Effector memory CD4-positive, alpha-beta T cell (primary cell): ENCODE results near the gene BMP8A.
"Not testable (repeated sequence)": the region's sequence is repeated elsewhere in the genome, so short reads cannot be mapped to it uniquely, and the experiment has no call there.

Source experiments
- DNase-seq, 3 donors: peaks; one replicate each; pipeline ENCODE4 v3.0.0-alpha.2; 2020
- H3K27ac ChIP-seq: 2 replicates; pipeline ENCODE4 v1.7.0; 2013; ENCODE audit warnings: mild to moderate bottlenecking, low read length, moderate library complexity; ENCODE audit not compliant: insufficient read depth, poor library complexity, severe bottlenecking
- H3K27me3 ChIP-seq: replicated peaks from 2 replicates; pipeline ENCODE4 v1.7.0; 2013; ENCODE audit warnings: mild to moderate bottlenecking, low read length; ENCODE audit not compliant: insufficient read depth, control insufficient read depth, poor library complexity, severe bottlenecking
- H3K36me3 ChIP-seq: 2 replicates; pipeline ENCODE4 v1.7.0; 2013; ENCODE audit warnings: mild to moderate bottlenecking, low read length, moderate library complexity; ENCODE audit not compliant: control insufficient read depth, insufficient read depth
- H3K4me1 ChIP-seq: 2 replicates; pipeline ENCODE4 v1.7.0; 2013; ENCODE audit warnings: low read length, mild to moderate bottlenecking; ENCODE audit not compliant: control insufficient read depth, insufficient read depth, poor library complexity, severe bottlenecking
- H3K4me3 ChIP-seq: 2 replicates; pipeline ENCODE4 v1.7.0; 2013; ENCODE audit warnings: low read length, low read depth, mild to moderate bottlenecking; ENCODE audit not compliant: insufficient read depth, poor library complexity, severe bottlenecking
- H3K9me3 ChIP-seq: 2 replicates; pipeline ENCODE4 v1.7.0; 2013; ENCODE audit warnings: mild to moderate bottlenecking, low read length, moderate library complexity; ENCODE audit not compliant: control insufficient read depth
- total RNA-seq, 3 donors: gene quantifications; one replicate each; lab custom pipeline; 2026; lab: John Stamatoyannopoulos, UW

Gene BMP8A, protein sequence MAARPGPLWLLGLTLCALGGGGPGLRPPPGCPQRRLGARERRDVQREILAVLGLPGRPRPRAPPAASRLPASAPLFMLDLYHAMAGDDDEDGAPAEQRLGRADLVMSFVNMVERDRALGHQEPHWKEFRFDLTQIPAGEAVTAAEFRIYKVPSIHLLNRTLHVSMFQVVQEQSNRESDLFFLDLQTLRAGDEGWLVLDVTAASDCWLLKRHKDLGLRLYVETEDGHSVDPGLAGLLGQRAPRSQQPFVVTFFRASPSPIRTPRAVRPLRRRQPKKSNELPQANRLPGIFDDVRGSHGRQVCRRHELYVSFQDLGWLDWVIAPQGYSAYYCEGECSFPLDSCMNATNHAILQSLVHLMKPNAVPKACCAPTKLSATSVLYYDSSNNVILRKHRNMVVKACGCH
- total RNA-seq: 0 to 0.58 (median 0.35) reads per million in 3 donors

DNA sequence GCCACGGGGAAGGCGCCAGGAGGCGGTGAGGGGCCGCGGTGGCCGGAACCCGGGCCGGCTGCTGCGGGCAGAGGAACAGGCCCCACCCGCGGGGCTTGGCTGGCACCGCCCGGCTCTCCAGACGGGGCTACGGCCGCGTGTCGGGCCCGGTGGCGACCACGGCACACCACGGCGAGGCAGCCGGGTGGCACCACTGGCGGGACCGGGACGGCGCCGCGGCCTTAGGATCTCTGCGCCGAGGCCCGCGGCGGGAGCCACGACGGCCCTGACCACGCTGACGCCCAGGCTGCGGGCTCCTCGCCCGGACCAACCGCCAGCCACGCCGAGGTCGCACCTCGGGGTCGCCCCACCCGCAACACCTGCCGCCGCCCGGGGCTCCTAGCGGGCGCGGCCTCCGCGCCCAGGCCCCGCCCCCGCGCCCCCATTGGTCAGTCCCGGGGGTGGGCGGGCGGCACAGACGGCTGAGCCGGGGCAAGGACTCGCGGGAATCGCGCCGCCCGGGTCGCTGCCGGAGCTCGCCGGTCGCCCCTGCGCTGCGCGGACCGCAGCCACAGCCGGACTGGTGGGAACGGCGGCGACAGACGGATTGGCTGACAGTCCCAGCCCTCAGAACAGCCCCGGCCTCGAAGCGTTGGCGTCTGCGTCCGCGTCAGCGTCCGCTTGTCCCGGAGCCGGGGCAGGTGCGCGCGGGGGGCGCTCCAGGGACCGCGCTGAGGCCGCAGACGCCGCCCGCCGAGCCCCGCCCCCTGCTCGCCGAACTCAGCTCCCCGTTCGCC lies at the start of gene BMP8A:
TSS of gene BMP8A (plus strand) at position 491 of the 776 bp plus-strand sequence. CDS start 356 bp downstream, outside the sequence.
- peak; percentile 63 to 69 (median 67) for DNase-seq
- no peak within 1 kb of the TSS for H3K27ac ChIP-seq
- peaks cover 9% of the 10 kb centered on the region for H3K36me3 ChIP-seq
- H3K4me1 ChIP-seq: peaks cover 10% of the 10 kb centered on the region
- peak within 1 kb of the TSS; percentile 62 for H3K4me3 ChIP-seq
- H3K27me3 ChIP-seq: no peaks in the 10 kb centered on the region
- H3K9me3 ChIP-seq: no peaks in the 10 kb centered on the region

DNA sequence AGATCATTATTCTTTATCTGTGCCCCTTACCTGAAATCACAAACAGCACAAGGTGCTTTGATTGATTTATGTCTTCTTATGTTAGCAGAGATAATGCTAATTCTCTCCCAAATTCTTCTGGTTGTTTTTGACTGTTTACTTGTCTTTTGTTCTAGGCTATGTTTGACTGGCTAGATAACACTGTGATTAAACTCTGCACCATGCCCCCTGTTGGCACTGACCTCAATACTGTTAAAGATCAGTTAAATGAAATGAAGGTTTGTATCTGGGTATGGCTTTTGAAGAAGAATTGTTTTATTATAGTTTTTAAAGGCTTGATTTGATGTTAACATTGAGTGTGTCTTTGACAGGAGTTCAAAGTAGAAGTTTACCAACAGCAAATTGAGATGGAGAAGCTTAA lies 49.6 kb upstream of the BMP8A start:
- no peak overlapping the region for H3K4me3 ChIP-seq
- no peaks in the 10 kb centered on the region for H3K27me3 ChIP-seq
- peaks cover 89% of the 10 kb centered on the region for H3K36me3 ChIP-seq
- H3K27ac ChIP-seq: no peak overlapping the region
- H3K9me3 ChIP-seq: no peaks in the 10 kb centered on the region
- no peak for DNase-seq
- no peaks in the 10 kb centered on the region for H3K4me1 ChIP-seq

DNA sequence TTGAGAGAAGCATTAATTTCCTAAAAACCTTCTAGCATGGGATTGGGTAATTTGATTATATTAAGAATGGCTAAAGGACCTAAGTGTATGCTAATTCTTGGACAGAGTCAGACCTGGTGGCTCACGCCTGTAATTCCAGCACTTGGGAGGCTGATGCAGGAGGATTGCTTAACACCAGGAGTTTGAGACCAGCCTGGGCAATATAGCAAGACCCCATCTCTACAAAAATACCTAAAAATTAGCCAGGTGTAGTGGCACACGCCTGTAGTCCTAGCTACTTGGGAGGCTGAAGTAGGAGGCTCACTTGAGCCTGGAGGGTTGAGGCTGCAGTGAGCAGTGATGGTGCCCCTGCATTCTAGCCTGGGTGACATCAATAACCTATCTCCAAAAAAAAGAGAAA lies 45.9 kb upstream of the BMP8A start:
- H3K27me3 ChIP-seq: no peaks in the 10 kb centered on the region
- H3K4me3 ChIP-seq: no peak overlapping the region
- H3K4me1 ChIP-seq: no peaks in the 10 kb centered on the region
- no peak for DNase-seq
- peaks cover 81% of the 10 kb centered on the region for H3K36me3 ChIP-seq
- no peak overlapping the region for H3K27ac ChIP-seq
- H3K9me3 ChIP-seq: no peaks in the 10 kb centered on the region

DNA sequence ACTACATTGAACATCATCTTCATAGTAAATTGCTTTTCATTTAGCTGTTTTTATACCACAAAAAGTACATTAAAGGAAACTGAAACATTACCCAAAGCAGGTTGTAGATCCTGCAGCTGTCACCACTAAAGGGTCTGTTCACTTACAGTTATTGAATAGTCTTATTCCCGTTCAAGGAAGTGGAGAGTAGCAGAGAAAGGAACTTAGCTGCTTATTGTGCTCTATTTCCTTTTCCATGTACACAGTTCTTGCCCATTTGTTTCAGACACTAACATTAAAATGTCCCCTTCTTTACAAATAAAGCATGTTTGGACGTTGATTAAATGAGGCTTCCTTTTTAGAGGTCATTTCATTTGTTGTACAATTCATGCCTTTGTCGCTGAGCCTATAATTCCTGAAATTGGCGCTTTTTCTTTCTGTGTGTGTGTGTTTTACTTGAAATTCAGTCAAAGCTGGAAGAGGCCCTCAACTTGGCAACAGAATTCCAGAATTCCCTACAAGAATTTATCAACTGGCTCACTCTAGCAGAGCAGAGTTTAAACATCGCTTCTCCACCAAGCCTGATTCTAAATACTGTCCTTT lies 44.4 kb upstream of the BMP8A start:
- Histone ChIP-seq H3K27me3 (no peaks in the 10 kb centered on the region), H3K36me3 (peaks cover 80% of the 10 kb centered on the region), H3K27ac (no peak overlapping the region), H3K4me3 (no peak overlapping the region), H3K9me3 (no peaks in the 10 kb centered on the region), H3K4me1 (no peaks in the 10 kb centered on the region)
- DNase-seq: no peak

DNA sequence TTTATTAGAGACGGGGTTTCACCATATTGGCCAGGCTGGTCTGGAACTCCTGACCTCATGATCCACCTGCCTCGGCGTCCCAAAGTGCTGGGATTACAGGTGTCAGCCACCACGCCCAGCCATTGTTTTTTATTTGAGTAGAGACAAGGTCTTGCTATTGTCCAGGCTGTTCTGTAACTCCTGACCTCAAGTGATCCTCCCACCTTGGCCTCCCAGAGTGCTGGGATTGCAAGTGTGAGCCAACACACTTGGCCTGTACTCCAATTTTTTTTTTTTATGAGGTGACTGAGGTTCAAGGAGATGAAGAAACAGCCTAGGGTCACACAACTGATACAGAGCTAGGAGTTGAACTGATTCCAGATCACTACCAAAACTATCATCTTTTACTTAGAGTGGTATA lies 41.4 kb upstream of the BMP8A start:
- H3K9me3 ChIP-seq, H3K27ac ChIP-seq, H3K4me1 ChIP-seq, H3K4me3 ChIP-seq, H3K27me3 ChIP-seq, DNase-seq: not testable (repeated sequence)
- peaks cover 83% of the 10 kb centered on the region for H3K36me3 ChIP-seq

DNA sequence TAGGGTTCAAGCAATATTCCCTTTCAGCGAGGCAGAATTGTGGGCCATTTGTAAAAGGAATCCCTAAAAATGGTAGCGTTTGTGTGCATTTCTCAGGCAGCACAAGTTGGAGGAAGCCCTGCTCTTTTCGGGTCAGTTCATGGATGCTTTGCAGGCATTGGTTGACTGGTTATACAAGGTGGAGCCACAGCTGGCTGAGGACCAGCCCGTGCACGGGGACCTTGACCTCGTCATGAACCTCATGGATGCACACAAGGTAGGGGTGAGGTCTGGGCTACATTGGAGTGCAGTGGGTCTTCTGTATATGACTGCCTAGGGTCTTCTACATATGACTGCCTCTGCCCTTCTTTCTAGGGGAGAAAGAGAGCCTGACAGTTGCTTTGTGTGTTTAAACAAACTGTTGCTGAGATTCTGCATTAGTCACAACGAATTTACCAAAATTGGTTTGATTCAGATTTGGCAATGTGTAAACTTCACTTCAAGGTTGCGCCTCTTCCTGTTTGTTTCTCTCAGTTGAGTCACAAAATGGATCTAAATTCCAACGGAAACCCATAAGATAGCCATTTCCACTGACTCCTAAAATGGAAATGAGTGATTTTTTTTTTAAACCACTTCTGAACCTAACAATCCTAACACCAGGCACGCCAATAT lies 40.4 kb upstream of the BMP8A start:
- no peak for DNase-seq
- Histone ChIP-seq H3K4me3 (no peak overlapping the region), H3K27me3 (no peaks in the 10 kb centered on the region), H3K27ac (no peak overlapping the region), H3K9me3 (no peaks in the 10 kb centered on the region), H3K36me3 (peaks cover 84% of the 10 kb centered on the region), H3K4me1 (no peaks in the 10 kb centered on the region)

DNA sequence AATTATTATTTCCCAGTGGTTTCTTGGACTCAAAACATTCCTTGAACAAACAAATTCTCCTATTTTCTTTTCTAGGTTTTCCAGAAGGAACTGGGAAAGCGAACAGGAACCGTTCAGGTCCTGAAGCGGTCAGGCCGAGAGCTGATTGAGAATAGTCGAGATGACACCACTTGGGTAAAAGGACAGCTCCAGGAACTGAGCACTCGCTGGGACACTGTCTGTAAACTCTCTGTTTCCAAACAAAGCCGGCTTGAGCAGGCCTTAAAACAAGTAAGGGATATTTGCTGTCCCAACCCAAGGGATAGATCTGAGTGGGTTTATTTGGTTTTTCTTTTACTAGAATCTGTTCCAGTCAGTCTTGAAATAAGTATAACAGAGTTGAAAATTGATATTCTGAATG lies 39.4 kb upstream of the BMP8A start:
- no peak for DNase-seq
- Histone ChIP-seq H3K9me3 (no peaks in the 10 kb centered on the region), H3K27ac (no peak overlapping the region), H3K27me3 (no peaks in the 10 kb centered on the region), H3K4me3 (no peak overlapping the region), H3K36me3 (peaks cover 87% of the 10 kb centered on the region), H3K4me1 (no peaks in the 10 kb centered on the region)

DNA sequence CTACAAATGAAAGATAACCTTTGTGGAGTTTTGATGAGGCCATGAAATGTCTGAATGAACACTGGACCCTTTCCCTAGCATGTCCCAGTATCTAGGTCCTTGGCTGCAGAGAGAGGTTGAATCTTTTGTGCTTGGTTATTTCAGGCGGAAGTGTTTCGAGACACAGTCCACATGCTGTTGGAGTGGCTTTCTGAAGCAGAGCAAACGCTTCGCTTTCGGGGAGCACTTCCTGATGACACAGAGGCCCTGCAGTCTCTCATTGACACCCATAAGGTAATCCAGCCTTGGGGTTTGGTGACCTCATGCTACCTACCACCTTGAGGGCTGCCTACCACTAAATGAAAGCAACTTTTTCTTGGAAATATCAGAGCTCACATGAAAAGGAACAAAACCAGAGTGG lies 38.9 kb upstream of the BMP8A start:
- Histone ChIP-seq H3K27me3 (no peaks in the 10 kb centered on the region), H3K27ac (no peak overlapping the region), H3K4me1 (no peaks in the 10 kb centered on the region), H3K4me3 (no peak overlapping the region), H3K9me3 (no peaks in the 10 kb centered on the region), H3K36me3 (peaks cover 87% of the 10 kb centered on the region)
- DNase-seq: no peak

DNA sequence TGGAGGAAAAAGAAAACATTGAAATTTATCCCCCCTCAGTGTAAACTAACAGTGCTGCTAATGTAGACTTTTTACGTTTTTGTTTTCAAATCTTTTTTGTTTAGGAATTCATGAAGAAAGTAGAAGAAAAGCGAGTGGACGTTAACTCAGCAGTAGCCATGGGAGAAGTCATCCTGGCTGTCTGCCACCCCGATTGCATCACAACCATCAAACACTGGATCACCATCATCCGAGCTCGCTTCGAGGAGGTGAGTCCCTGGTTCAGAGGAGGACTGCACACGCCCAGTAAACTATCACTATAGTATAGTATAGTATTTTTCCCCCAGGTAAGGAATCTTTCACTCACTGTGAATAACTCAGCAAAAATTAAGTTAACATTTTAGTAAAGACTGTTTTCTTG lies 37.8 kb upstream of the BMP8A start:
- no peaks in the 10 kb centered on the region for H3K9me3 ChIP-seq
- peaks cover 87% of the 10 kb centered on the region for H3K36me3 ChIP-seq
- H3K4me1 ChIP-seq: no peaks in the 10 kb centered on the region
- DNase-seq: no peak
- no peak overlapping the region for H3K27ac ChIP-seq
- no peaks in the 10 kb centered on the region for H3K27me3 ChIP-seq
- no peak overlapping the region for H3K4me3 ChIP-seq
